Coronary artery (tissue), 2 donors: ENCODE measurements around the gene MYO1C.

Source experiments
- DNase-seq: peaks from one replicate; pipeline ENCODE4 v3.0.0-alpha.2; 2017; ENCODE audit warnings: low spot score
- H3K27ac ChIP-seq, 2 donors: fragments of 200-600 bp; sonication (generic); one replicate each; pipeline ENCODE4 v1.5.1; 2016 to 2019
- H3K4me3 ChIP-seq: fragments of 200-600 bp; sonication (generic); 2 replicates; pipeline ENCODE4 v1.5.1; 2016; ENCODE audit warnings: mild to moderate bottlenecking, moderate library complexity
- TF ChIP-seq, protein P1 (sequence below): fragments of 200-600 bp; sonication (generic); IDR thresholded peaks from one replicate; pipeline ENCODE4 v1.5.1; 2019; ENCODE audit warnings: antibody characterized with exemption

The MYO1C gene

DNA sequence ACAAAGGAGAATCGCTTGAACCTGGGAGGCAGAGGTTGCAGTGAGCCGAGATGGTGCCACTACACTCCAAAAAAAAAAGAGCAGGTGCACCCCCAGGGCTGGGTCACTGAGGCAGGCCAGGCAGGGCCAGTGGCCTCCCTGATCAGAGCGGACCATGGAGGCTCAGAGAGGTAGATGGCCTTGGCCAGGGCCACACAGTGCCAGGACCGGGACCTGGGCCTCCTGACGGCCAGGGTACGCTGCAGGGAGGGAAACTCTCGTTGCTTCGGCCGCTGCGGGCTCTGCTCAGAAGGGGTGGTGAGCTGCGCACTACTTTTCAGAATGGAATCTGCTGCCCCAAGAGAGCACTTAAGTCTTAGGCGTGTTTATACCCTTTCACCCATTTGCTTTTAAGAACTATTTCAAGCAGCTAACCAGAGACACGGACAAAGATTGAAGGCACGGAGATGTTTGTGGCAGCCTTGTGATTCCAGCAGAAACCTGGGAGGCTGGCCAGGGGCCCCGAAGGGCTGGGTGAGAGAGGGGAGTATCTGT, 17.1 kb downstream of the MYO1C start:
- TF ChIP-seq, protein P1, sequence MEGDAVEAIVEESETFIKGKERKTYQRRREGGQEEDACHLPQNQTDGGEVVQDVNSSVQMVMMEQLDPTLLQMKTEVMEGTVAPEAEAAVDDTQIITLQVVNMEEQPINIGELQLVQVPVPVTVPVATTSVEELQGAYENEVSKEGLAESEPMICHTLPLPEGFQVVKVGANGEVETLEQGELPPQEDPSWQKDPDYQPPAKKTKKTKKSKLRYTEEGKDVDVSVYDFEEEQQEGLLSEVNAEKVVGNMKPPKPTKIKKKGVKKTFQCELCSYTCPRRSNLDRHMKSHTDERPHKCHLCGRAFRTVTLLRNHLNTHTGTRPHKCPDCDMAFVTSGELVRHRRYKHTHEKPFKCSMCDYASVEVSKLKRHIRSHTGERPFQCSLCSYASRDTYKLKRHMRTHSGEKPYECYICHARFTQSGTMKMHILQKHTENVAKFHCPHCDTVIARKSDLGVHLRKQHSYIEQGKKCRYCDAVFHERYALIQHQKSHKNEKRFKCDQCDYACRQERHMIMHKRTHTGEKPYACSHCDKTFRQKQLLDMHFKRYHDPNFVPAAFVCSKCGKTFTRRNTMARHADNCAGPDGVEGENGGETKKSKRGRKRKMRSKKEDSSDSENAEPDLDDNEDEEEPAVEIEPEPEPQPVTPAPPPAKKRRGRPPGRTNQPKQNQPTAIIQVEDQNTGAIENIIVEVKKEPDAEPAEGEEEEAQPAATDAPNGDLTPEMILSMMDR: no peak
- Histone ChIP-seq H3K4me3 (no peak overlapping the region), H3K27ac (no peak overlapping the region)
- DNase-seq: no peak

DNA sequence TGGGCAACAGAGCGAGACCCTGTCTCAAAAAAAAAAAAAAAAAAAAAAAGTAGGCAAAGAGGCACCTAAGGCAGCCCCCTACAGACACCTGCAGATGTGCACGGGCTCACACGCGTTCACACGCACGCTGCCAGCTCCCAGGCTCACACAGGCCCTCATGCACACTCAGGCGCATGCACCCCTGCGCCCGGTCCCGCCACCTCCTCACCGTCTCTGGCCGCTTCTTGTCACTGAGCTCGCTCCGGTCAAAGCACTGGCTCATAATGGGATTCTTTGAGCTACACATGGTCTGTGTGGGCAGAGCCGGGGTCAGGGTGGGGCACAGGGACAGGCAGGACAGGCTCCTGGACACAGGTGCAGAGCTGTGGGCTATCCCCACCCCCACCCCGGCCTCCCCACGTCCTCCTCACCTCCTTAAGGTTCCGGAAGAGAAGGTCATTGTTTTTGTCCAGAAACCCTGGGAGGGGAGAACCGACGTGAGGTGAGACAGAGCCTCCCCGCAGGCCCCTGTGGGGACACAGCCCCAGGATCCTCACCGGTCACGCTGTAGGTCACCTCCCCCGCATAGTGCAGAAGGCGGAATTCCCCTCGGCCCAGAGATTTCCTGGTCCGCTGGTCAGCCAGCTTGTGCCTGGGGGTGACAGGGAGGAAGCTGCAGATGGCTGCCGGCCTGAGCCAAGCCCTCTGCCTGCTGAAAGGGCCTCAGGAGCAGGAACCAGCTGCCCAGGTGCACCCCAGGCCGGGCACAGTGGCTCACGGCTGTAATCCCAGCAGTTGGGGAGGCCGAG, 17.9 kb downstream of the MYO1C start:
- H3K27ac ChIP-seq: no peak overlapping the region
- TF ChIP-seq, protein P1: no peak
- H3K4me3 ChIP-seq: no peak overlapping the region
- DNase-seq: no peak

DNA sequence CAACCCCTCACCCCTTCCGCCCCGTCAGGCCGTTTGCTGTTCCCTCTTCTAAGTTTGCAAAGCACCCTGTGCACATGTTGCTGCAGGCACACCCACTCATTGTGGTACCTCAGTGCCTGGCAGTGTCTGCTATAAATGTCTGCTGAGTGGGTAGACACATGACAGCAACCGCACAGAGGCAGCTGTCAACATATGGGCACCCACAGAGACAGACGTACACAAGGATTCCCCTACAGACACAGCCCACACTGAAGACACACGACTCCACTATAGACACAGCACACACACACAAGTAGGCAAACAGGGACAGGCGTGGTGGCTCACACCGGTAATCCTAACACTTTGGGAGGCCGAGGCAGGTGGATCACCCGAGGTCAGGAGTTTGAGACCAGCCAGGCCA, 18.6 kb downstream of the MYO1C start:
- Histone ChIP-seq H3K4me3 (no peak overlapping the region), H3K27ac (no peak overlapping the region)
- TF ChIP-seq, protein P1: no peak
- DNase-seq: no peak

DNA sequence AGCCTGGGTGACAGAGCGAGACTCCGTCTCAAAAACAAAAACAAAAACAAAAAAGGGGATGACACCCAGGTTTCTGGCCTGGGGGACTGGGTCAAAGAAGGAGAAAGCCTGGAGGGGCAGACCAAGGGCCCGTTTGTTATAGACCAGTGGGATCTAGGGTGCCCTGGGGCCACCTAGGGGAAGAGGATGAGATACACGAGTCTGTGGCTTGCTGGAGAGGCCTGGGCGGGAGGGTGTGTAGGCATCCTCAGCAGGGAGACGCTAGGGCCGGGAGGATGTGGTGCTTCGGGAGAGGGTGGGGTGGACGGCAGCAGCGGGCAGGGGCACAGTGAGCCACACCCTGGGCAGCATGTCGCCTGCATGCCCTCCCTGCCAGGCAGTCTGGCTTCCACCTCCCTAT, 19.3 kb downstream of the MYO1C start:
- TF ChIP-seq, protein P1: no peak
- Histone ChIP-seq H3K27ac (no peak overlapping the region), H3K4me3 (no peak overlapping the region)
- no peak for DNase-seq

DNA sequence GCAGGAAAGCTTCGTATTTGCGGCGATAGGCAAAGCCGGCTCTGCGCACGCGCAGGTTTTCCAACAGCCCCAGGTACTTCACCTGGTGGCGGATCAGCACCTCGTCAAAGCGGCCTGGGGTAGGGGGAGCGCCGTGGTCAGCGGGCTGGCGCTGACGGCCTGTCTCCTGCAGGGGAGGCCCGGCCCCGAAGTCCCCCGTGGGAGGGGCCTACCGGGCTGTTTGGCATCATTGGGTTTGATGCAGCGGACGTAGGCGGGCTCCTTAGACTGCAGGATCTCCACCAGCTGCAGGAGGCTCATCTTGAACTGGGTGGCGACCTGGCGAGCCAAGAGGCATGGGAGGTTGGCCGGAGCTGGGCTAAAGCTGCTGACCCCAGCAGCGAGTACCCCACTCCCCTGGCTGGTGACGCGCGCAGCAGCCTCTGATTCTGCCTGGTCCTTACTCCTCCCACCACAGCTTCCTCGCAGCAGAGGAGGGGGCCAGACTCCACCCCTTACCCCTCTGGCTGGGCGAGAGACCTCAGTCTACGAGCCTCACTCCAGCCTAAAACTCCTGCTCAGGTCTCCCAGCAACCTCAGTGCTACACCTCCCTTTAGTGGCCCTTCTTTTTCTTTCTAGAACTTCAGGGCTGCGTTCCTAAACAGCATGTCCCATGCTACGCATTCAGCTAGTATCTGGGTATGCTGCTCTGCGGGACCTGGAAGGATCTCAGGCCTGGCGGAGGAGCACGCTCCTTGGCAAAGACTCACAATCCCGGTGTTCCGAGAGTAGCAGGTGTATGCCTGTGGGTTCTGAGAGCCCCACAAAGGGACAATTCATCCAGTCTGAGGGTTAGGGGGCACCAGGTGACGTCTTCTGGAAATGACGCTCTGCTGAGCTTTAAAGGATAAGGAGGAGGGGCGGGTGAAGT, 20.3 kb downstream of the MYO1C start:
- no peak overlapping the region for H3K27ac ChIP-seq
- TF ChIP-seq, protein P1: no peak
- DNase-seq: no peak
- no peak overlapping the region for H3K4me3 ChIP-seq

DNA sequence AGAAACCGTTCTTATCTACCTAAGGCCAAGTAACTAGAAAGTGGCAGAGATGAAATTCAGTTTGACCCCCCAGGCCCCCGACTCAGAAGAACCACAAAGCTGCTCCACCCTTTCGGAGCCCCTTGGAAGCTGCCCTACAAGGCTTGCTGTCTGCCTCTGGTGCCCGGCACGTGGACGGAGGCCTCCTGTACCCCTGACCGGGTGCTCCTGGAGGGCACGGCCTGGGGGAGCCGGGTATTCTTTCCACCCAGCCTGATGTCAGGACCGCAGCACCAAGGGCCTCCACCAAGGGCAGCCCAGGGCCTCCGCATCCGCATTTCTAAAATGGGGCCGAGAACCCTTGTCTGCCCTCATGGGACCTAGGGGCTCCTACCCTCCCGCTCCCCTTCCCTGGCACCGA, 21.0 kb downstream of the MYO1C start:
- no peak for DNase-seq

More for the DNA sequence above, 21.0 kb downstream of the MYO1C start:
- H3K27ac ChIP-seq: no peak overlapping the region
- TF ChIP-seq, protein P1: no peak
- H3K4me3 ChIP-seq: no peak overlapping the region
